ENCODE results near the gene ZSCAN31.

The ZSCAN31 gene

GRCh38 chr6:28335564-28336283 lies at the start of gene ZSCAN31:
TSS of gene ZSCAN31 (minus strand) at chr6:28336148. CDS start at chr6:28329683, 6,465 bp downstream.
- no peaks in the 10 kb centered on the region for H3K27me3 Mint-ChIP-seq (ENCODE audit: low read depth)
- H3K9me3 Mint-ChIP-seq: no peaks in the 10 kb centered on the region
- H3K4me1 Mint-ChIP-seq: no peaks in the 10 kb centered on the region
- no peak within 1 kb of the TSS for H3K4me3 Mint-ChIP-seq
- H3K36me3 Mint-ChIP-seq (ENCODE audit: low read depth): peaks cover 4% of the 10 kb centered on the region
- no peak for TF ChIP-seq CTCF (IDR thresholded peaks at IDR 0.05; ENCODE audit: unreplicated experiment in 3 of 3)
- H3K27ac Mint-ChIP-seq: no peak within 1 kb of the TSS

GRCh38 chr6:28384143-28384533 lies 48.2 kb upstream of the ZSCAN31 start:
- Mint-ChIP-seq H3K27ac (peak overlapping the region in 1 of 3 experiments; percentile 95), H3K36me3 (ENCODE audit: low read depth) (peaks cover 84% of the 10 kb centered on the region), H3K9me3 (peaks cover 6% of the 10 kb centered on the region), H3K27me3 (ENCODE audit: low read depth) (no peaks in the 10 kb centered on the region), H3K4me3 (peak overlapping the region in 1 of 3 experiments; percentile 92), H3K4me1 (peaks cover 12% of the 10 kb centered on the region)
- TF ChIP-seq CTCF (IDR thresholded peaks at IDR 0.05; ENCODE audit: unreplicated experiment in 3 of 3): no peak

- peaks cover 84% of the 10 kb centered on the region for H3K36me3 Mint-ChIP-seq (ENCODE audit: low read depth)
- TF ChIP-seq CTCF (IDR thresholded peaks at IDR 0.05; ENCODE audit: unreplicated experiment in 3 of 3): peak; percentile 63 to 67 (median 63)
Observed at GRCh38 chr6:28383235-28384142, 47.5 kb upstream of the ZSCAN31 start.

GRCh38 chr6:28380381-28380780 lies 44.4 kb upstream of the ZSCAN31 start:
- Mint-ChIP-seq H3K4me3 (no peak overlapping the region), H3K27me3 (ENCODE audit: low read depth) (no peaks in the 10 kb centered on the region), H3K27ac (no peak overlapping the region), H3K9me3 (peaks cover 10% of the 10 kb centered on the region), H3K4me1 (peaks cover 12% of the 10 kb centered on the region), H3K36me3 (ENCODE audit: low read depth) (peaks cover 84% of the 10 kb centered on the region)
- no peak for TF ChIP-seq CTCF (IDR thresholded peaks at IDR 0.05; ENCODE audit: unreplicated experiment in 3 of 3)

More at GRCh38 chr6:28383235-28384142, 47.5 kb upstream of the ZSCAN31 start:
- H3K4me3 Mint-ChIP-seq: peak overlapping the region; percentile 88 to 92 (median 92)
- peaks cover 6% of the 10 kb centered on the region for H3K9me3 Mint-ChIP-seq
- peaks cover 12% of the 10 kb centered on the region for H3K4me1 Mint-ChIP-seq
- peak overlapping the region; percentile 86 to 96 (median 95) for H3K27ac Mint-ChIP-seq
- H3K27me3 Mint-ChIP-seq (ENCODE audit: low read depth): no peaks in the 10 kb centered on the region

- peaks cover 10% of the 10 kb centered on the region for H3K9me3 Mint-ChIP-seq
- peaks cover 88% of the 10 kb centered on the region for H3K36me3 Mint-ChIP-seq (ENCODE audit: low read depth)
- TF ChIP-seq CTCF (IDR thresholded peaks at IDR 0.05; ENCODE audit: unreplicated experiment in 3 of 3): no peak
- peaks cover 12% of the 10 kb centered on the region for H3K4me1 Mint-ChIP-seq
- H3K27me3 Mint-ChIP-seq (ENCODE audit: low read depth): no peaks in the 10 kb centered on the region
- no peak overlapping the region for H3K27ac Mint-ChIP-seq
- no peak overlapping the region for H3K4me3 Mint-ChIP-seq
Observed at GRCh38 chr6:28378644-28379043, 42.7 kb upstream of the ZSCAN31 start.

All from nephron (organoid).